GF-D8 (cell line): ENCODE data around the gene KCNB1.
"Not testable (repeated sequence)": the region's sequence is repeated elsewhere in the genome, so short reads cannot be mapped to it uniquely, and the experiment has no call there.

Experiments
- DNase-seq: peaks from one replicate; lab custom pipeline; 2025; lab: John Stamatoyannopoulos, UW

Gene KCNB1

DNA sequence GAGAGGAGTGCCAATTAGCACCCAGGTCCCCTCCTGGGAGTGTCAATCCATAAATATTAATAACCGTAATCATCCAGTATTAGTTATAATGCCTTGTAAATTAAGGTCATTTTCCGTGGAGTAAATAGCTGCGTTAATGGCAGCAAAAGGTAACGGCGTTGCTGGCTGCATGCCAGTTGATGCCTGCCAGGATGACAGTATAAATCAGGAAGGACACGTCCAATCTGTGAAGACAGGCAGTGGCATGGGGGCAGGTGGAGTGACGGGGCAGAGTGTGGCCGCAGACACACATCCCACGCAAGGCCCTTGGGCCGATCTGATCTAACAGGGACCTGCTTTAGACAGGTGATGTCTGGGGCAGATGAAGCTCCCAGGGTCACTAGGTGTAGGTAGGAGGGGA, 49.1 kb downstream of the KCNB1 start:
- DNase-seq: no peak

DNA sequence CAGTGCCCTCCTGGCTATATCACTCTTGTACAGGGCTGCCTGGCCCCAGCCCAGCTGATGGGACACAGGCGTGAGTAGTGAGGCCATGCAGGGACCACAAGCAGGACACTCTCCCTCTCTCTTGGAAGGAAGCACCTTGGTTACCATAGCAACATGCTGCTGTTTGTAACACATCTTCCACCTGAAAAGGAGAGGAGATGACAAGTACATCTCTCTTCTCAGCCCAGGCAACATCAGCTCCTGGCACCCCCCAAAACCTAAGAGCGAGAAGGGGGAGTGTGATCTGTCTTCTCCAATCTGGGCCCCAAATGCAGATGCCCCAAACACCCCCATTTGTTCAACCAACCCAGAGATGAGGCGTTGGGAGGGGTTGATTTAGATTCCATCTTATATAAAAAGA, 49.9 kb downstream of the KCNB1 start:
- DNase-seq: no peak

DNA sequence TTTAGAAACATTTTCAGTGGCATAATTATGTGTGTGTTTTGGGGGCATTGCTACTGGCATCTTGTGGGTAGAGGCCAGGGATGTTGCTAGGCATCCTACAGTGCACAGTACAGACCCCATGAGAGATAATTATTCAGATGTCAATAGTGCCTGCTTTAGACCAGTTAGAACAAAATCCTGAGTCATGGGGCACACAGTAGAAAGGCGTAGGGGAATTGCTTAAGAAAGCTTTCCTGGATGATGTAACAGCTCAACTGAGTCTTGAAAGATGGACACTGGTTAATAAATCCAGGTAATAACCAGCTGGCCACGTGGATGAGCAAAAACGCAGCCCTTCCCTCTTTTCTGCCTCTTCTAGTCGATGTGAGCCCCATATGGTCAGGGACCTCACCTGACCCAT, 51.1 kb downstream of the KCNB1 start:
- no peak for DNase-seq

DNA sequence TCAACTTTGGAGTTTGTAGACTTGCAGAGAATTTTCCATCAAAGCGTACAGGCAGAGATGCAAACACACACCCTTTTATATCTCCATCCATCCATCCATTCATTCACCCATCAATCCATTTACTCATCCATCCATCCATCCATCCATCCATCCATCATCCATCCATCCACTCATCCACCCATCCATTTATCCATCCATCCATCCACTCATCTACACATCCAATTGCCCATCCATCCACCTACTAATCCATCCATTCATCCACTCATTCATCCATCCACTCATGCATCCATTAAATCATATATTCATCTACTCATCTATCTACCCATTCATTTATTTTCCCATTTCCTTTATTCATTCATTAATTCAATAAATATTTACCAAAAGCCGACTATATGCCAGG, 52.1 kb downstream of the KCNB1 start:
- DNase-seq: no peak

DNA sequence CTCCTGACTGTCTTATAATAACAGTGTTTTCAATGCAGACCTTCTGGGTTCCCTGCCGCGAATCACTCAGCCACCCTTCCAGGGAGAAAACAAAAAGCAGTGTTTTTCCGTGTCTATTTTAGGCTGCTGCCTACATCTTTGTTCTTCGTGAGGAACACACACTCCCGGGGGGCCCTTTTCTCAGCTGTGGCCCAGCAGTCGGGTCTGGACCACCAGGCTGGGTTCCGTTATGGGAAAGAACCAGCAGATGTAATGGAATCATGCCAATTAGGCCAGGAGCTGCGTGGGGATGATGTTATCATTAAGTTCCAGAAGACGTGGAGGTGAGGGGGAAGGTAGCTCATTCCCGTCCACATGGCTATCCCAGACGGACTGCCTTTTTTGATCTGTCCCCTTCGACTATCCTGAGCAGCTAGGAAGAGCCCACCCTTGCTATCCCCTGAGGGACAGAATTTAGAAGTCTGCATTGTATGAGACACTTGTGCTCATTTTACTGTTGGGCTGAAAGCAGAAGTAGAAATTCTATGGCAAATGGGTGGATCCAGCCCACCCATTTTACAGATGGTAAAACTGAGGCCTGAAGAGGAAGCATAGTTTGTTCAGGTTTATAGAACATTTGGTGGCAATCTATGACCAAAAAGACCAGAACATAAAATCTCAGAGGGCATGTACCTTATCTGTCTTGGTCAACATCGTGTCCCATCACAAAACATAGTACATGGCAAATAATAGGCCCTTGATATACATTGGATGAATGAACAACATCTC, 54.5 kb downstream of the KCNB1 start:
- DNase-seq: no peak

DNA sequence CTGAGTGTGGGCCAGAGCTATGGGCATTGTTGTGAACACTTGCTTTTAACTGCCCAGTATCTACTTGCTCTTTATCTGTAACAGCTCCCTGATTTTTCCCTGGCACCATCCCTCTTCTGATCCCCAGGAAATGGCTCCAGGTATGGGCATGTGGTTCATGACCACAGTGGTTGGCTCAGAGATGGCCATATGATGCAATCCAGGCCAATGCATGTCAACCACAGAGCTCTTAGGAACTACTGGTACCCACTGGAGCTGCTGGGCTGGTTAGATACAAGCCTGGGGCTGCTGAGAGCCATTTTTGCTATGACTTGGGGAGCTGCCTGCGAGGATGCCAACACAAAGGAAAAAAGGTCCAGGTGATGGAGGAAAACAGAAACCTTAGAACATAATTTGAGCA, 55.6 kb downstream of the KCNB1 start:
- no peak for DNase-seq

DNA sequence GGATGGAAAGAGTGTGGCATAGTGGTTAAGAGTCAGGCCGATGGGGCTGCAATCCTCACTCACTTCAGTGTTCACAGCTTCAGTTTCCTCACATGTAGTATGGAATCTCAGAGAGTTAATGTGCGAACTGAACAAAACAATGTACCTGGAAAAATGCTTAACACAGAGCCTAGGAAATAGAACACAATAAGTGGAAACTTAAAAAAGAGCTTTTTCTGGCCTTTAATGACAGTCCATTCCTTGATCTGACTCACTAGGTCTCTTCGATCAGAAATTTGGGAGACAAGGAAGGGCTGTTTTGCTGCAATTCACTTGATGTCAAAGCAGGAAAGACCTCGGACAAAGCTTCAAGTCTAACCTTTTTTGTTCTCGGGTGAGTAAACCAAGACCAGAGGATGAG, 56.1 kb downstream of the KCNB1 start:
- DNase-seq: no peak

DNA sequence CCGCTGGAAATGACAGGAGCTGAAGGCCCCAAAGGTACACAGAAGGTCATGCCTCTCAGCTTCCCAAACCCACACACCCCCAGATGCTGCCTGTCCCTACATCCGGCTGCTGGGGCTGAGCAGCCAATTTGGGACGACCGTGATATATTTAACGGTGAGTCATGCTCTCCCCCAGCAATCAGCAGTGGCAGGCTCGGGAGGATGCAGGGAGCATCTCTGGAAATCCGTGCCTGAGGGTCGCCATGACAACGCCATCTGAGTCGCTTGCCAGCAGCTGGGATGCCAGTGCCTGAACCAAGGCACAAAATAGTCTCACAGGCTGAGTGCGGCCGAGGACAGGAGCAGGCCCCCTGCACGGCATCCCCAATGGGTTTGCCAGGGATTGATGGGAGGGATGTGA, 57.9 kb downstream of the KCNB1 start:
- no peak for DNase-seq

DNA sequence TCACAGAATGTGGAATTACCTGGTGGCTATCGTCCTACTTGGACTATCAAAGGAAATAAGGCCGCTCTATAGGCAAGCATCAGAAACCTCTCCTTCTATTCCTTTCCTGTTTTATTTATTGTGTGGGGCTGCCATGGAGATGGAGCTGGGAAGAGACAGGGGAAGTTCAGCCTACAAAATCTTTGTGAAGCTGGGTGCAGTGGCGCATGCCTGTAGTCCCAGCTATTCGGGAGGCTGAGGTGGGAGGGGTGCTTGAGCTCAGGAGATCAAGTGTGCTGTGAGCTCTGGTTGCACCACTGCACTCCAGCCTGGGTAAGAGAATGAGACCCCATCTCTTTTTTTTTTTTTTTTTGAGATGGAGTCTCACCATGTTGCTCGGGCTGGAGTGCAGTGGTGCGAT, 60.3 kb downstream of the KCNB1 start:
- no peak for DNase-seq

DNA sequence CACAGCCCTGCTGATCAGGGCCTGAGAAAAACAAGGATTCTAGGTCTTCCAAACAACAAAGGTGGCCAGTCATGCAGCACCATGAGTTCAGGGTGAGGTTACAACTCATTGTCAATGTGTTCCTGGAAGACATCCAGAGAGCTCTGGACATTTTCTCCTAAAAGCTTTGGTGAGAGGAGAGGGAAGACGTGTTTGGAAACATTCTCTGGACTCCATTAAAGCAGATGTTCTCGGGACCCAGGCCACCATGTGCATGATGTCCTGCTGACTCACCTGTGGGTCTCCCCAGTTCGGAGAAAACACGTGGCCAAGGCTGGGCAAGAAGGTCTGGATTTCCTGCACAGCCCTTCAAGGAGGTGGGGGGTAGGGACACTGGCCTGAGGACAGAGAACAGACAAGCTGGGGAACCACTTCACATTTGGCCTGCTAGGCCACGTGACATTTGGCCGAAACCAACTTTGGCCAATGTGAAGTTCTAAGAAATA, 61.6 kb downstream of the KCNB1 start:
- DNase-seq: no peak

DNA sequence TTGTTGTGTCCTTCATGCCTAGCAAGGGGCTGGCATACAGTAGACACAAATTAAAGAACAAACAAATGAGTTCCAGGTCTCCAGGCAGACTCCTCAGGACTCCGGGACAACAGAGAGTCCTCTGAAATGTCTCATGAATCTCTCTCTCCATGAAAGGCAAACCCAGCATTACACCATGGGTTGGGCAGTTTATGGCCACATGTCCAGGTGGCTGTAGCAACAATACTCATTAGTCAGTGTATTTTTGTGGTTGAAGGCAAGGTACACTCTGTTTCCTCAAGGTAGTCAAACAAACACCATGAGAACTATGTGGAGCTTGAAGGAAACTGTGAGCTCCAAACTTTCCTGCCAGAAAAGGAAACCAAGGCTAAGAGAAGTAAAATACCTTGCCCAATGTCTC, 62.2 kb downstream of the KCNB1 start:
- DNase-seq: no peak

DNA sequence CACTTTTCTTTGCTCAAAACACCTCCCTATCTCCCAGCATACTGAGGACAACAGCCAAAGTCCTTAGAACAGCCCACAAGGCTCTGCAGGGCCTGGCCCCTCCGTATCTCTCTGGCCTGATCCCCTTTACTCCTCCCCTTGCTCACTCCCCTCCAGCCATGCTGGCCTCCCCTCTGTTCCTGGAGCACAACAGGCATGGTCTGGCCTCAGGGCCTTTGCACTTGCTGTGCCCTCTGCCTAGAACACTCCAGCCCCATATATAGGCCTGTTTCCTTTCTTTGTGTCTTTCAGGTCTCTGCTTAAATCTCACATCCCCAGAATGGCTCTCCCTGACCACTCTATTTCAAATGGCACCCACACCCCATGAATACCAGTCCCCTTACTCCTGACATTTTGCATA, 62.7 kb downstream of the KCNB1 start:
- DNase-seq: no peak

DNA sequence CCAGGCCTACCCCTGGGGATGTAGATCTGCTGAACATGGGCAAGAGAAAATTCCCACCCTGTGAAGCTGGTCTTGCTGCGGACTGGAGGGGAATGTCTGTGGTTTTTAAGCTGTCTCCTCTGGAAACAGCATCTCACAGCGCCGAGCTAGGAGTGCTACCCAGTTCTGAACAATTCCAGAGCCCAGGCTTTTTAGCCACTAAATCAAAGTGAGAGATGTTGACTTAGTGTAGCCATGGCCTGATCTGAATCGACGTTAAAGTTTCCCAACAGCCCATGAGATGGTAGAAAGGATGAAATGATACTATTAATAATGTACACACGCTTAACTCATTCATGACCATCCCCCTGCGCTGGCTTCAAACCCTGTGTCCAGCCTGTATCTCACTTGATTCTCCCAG, 63.7 kb downstream of the KCNB1 start:
- no peak for DNase-seq

DNA sequence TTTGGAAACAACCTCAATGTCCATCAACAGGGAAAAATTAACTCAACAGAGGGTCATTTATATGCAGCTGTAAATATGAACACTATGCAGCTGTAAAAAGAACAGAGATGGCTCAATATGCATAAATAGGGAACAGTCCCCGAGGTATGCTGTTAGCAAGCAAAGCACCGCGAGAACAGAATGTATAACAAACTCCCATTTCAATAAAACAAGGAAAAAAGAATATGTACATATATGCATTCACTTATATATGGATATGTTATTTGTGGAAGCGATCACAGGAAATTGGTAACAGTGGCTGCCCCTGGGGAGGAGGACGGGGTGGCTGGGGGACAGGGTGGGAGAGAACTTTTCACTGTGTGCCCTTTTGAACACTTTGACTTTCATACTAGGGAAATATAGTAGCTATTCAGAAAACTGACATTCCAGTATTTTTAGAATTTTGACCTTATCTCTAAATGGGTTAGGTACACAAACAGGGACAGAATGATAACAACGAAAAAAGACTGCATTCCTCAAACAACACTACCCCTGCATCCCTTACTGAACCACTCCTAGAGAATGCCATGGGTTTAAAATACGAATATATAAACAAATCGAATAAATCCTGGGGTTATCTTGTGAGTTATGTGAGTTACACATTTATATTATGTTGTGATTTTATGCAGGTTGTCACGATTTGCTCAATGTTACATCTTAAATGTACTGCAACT, 64.5 kb downstream of the KCNB1 start:
- DNase-seq: no peak

DNA sequence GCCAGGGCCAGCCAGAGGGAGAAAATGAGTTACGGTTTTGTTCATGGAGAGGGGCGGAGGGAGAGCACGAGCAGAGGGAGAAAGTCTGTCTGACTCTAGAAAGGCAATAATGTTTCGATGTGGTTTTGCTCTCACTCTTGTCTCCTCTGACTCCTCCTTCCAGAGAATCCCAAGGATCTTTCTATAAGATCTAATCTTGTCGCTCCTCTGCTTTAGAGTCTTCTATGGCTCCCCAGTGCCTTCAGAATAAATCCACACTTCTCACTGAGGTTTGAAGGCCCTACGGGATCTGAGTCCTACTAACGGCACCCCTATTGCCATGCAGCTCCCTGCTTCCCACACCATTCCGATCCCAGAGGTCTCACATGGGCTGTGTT, 66.8 kb downstream of the KCNB1 start:
- no peak for DNase-seq

DNA sequence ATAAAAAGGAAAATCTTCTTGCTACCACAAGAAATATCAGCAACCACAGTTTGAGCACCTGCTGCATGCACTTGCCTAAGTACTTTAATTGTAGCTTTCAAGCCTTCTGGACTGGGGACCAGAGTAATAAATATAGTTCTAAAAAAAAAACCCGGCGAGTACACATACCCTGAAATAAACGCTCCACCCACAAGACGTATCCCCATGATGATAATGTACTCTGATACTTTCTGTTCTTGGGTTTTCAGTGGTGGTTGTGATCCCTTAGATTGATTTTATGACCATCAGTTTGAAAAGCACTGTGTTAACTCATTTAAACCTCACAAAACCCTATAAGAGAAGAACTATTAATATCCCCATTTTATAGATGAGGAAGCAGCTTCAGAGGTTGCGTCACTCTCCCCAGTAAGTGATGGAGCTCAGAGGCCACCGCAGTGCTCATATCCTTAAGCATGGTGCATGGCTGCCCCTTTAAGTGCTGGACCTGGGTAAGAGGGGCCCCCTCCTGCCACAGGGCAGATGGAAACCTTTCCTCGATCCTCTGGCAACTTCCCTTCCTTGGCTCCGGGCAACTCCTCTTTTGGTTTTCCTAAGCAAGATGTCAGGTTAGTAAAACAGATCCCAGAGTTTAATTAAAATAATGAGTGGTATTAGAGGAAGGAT, 67.3 kb downstream of the KCNB1 start:
- DNase-seq: no peak

DNA sequence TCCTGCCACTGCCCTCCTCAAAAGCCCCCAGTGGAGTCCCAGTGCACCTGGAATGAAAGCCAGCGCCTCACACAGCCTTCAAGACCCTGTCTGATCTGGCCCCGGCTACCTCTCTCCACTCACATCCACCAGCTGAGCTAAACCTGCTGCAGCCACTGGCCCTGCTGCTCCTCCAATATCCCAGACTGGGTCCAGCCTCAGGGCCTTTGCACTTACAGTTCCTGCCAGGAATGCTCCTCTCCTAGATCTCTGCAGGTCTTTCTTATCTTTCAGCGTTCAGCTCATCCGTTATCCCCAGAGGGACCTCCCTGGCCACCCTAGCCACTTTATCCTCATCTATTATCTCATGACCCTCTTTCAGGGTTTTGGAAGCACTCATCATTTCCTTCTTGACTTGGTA, 68.8 kb downstream of the KCNB1 start:
- DNase-seq: no peak

DNA sequence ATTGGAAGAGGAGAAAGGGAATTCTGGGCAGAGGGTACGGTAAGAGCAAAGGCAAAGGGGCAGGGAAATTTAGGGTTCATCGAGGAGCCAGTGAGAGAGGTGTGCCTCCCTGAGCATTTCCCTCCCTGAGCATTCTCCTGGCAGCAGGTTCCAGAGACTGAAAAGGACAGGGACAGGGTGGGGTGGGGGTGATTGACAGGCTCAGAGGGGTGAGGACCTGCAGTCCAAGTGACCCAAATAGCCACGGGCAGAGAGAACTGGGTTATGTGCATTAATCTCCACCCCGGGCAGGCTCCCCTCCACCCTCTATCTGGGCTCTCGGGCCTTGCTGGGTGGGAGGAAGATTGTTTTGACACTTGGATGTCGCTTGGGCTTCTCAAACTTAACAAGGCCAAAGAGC, 69.5 kb downstream of the KCNB1 start:
- DNase-seq: no peak

DNA sequence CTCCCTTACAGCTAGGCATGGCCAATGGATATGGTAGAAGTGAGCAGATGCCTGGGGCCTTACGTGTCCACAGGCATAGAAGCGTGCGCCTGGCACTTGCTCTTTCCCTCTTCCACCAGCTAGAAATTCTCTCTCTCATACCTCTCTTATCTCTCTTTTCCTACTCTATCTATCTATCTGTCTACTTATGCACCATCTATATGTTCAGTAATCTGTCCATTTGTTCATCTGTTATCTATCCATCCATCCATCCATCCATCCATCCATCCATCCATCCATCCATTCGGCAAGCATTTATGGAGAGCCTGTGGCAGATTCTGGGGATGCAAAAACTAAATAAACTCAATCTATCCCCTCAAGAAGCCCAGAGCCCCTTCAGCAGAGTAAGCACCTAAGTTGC, 70.2 kb downstream of the KCNB1 start:
- DNase-seq: no peak

DNA sequence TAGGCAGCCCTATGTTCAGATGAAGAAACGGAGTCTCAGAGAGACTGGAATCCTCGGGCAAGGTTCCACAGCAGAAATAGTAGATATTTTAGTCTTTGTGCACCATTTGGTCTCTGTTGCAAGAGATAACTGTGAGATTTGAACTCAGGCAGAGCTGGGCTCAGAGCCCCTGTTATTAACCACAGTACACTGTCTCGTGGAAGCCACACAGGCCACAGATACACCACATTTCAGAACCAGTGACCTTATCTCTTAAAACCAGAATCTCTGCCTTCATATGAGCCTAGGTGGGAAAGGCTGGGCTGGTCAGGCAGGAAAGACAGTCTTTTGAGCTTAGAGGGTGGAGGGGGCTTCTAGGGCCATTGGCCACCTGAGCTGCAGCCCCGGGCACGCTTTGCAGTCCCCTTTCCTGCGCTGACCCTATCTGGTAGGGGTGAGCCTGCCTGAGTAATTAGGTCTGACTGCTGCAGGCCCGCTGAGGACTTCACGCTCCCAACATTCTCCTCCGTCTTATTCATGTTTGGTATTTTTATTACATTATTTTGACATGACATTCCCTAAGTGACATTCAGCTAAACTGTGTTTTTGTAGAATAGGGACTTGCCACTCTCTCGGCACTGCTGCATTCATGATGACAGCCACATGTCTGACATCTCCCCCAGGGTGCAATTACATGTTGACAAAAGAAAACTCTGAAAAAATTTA, 71.1 kb downstream of the KCNB1 start:
- DNase-seq: no peak

DNA sequence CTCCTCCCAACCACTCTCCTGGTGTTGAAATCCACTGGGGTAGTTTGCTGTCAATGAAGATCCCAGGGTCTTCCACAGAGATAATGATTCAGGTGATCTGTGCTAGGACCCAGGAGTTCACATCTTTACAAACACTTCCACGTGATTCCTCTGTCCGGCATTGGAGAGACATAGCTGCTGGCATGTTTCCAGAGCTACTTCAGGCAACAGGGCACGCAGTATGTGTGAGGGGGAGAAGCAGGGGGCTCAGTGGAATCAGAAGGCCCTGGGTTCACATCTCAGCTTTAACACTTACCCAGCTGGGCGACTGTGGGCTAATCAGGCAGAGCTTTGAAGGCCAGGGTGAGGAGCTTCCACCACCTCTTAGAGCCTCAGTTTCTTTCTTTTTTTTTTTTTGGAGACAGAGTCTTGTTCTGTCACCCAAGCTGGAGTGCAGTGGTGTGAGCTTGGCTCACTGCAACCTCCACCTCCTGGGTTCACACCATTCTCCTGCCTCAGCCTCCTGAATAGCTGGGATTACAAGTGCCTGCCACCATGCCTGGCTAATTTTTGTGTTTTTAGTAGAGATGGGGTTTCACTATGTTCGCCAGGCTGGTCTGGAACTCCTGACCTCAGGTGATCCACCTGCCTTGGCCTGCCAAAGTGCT, 72.4 kb downstream of the KCNB1 start:
- DNase-seq: not testable (repeated sequence)
